NCI-H774 (cell line): ENCODE measurements around the gene CDKN1A.
"Not testable (repeated sequence)": the region's sequence is repeated elsewhere in the genome, so short reads cannot be mapped to it uniquely, and the experiment has no call there.

ENCODE experiments used
- DNase-seq: peaks from one replicate; lab custom pipeline; 2025; lab: John Stamatoyannopoulos, UW

Gene CDKN1A

DNA sequence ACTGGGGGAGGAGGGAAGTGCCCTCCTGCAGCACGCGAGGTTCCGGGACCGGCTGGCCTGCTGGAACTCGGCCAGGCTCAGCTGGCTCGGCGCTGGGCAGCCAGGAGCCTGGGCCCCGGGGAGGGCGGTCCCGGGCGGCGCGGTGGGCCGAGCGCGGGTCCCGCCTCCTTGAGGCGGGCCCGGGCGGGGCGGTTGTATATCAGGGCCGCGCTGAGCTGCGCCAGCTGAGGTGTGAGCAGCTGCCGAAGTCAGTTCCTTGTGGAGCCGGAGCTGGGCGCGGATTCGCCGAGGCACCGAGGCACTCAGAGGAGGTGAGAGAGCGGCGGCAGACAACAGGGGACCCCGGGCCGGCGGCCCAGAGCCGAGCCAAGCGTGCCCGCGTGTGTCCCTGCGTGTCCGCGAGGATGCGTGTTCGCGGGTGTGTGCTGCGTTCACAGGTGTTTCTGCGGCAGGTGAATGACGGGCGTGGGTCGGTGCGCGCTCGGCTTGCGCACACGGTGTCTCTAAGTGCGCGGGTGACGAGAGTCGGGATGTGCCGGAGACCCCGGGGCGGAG is at the start of gene CDKN1A:
Gene CDKN1A (plus strand): TSS at position 227 of the 555 bp plus-strand sequence. CDS start 5,388 bp downstream, outside the sequence.
- peak; percentile 94 for DNase-seq

DNA sequence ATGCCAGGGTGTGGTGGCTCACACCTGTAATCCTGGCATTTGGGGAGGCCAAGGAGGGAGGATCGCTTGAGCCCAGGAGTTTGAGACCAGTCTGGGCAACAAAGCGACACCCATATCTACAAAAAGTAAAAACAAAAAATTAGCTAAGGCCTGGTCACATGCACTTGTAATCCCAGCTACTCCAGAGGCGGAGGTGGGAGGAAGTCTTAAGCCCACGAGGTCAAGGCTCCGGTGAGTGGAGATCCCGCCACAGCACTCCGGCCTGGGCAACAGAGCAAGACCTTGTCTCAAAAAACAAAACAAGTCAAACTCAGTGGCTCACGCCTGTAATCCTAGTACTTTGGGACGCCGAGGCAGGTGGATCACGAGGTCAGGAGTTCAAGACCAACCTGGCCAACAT is 48.7 kb upstream of the CDKN1A start:
- no peak for DNase-seq

DNA sequence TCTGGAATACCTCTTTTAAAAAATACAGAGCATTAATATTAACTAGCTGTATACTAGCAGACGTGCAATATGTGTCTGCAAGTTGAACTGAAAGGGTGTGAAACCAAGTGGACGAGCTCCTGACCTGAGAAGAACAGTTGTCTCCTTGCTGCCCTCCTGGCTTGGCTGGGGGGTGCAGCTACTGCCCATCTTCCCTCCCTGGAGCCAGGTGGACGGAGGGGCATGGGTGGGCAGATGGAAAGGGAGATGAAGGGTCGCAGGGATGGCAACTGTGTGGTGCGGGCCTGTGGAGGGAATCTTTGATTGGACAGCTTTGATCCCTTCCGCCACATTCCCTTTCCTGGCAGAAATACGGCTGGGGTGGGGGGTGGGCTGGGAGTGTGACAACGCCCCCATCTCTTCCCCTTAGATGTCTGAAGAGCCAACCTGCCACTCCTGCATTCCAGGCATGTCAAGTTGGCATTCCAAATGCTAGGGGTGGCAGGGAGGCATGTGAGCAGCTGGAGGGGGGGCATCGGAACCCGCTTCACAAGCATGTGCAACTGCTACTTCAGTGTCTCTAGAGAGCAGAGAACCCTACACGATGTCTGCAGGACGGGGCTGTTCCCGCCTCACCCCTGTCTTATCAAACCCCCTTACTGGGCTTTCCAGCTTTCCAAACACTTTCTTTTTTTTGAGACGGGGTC is 47.0 kb upstream of the CDKN1A start:
- DNase-seq, result no peak

DNA sequence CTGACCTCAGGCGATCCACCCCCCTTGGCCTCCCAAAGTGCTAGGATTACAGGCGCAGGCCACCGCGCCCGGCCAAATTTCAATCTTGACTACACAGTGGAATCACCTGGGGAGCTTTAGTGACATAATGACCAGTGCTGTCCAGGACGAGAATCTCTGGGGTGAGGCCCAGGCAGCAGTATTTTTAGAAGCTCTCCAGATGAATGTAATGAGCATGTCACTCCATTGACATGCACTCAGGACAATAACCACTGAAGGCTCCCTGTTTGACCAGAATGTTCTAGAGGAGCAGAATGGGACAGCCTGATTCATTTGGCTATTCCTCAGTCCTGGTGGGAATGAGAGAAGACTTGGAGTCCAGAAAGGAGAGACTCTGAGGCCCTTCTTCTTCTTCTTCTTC is 45.1 kb upstream of the CDKN1A start:
- no peak for DNase-seq

DNA sequence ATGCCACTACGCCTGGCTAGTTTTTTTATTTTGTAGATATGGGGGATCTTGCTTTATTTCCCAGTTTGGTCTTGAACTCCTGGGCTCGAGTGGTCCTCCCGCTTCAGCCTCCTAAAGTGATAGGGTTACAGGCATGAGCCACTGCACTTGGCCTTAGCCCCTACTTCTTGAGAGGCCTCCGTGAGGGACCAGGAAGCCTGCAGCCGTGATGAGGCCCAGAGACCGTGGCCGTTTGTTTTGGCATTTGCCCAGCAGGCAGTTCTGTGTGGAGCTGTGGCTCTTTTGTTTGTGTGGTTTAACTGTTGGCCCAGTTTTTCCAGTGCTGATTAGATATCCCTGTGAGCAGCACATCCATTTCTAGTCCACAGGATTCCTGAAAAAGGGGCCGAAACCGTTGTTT is 44.6 kb upstream of the CDKN1A start:
- DNase-seq, result peak; percentile 43

DNA sequence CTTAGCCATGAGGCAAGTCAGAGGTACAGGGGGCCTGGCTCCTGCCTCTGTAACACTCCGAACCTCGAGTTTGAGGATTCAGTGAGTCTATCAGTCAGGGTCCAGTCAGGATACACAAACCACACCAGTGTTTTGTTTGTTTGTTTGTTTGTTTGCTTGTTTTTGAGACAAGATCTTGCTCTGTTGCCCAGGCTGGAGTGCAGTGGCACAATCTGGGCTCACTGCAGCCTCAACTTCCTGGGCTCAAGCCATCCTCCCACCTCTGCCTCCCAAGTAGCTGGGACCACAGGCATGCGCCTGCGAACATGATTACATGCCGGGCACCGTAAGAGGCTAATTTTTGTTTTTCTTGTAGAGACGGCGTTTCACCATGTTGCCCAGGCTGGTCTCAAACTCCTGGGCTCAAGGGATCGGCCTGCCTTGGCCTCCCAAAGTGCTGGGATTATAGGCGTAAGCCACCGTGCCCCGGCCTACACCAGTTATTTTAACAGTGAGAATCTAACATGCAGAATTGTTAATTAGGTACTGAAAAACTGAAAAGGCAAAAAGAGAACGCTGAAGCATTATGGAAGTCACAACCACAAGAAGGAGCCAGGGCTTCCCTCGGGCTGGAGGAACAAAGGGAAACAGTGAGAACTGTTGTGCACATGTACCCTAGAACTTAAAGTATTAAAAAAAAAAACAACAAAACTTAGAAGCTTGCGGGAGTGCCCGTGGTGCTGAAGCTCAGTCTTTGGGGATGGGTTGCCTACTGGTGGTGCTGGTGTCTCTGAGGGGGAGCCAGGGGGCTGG is 44.0 kb upstream of the CDKN1A start:
- DNase-seq, result no peak

DNA sequence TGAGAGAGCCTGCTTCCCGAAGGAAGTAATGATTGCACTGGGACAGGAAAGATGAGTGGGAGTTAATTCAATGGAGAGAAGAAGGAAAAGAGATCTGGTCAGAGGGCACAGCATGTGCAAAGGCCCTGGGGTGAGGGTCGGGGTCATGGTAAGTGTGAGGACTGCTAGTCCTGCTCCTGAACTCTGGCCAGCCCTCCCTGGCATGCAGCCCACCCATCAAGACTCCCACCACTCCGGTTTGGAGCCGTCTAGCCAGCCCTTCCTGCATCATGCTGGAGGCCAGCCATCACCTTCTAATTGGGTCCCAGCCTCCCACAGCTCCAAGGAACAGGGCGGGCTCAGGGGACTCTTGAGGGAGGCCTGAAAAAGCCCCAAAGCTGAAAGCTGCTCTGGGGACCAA is 42.2 kb upstream of the CDKN1A start:
- DNase-seq, result no peak

DNA sequence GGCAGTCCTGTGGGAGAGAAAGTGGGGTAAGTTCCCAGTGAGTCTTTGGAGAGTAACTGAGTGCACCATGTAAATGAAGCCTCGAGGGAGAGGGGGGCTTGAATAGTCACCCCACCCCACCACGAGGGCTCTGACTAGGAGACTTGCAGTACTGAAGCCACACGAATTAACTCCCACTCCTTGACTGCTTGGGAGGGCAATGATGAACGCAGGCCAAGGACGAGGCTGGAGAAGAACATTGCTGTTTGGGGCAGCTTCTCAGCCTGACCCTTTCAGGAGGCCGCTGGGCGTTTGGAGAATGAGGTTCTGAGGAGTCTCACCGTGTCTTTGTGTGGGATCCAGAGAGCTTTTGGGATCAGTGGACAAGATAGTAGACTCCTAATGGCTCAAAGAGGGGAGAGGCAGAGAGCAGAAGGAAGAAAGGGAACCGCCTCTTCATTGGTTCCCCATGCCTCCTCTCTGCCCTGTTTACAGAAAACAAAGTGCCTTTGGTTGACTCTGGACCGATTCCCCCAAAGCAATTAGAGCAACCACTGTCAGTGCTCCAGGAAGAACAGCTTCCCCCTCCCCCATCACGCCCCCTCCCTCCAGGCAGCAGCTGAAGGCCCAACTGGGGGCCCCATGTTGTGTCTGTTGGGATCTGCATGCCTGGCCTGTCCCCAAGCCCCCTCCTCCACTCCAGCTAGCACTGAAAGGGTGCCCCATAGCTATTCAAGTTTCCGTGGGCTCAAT is 41.7 kb upstream of the CDKN1A start:
- no peak for DNase-seq

DNA sequence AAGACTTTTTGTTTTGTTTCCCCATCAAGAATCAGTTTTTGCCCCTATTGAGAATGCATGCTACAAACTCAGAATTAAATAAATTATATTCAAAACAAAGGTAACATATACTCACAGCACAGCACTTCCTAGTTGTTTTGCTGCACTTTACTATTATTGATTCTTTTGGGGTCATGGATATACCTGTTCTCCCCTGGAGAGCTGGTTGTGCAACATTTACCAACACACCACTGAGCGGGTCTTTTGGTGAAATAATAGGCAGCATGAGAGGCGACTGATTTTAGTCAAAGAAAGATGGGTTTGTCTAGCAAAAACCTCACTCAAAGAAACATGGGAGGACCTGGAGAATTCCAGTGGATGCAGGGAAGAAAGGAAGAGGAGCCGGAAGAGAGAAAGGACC is 39.9 kb upstream of the CDKN1A start:
- no peak for DNase-seq

DNA sequence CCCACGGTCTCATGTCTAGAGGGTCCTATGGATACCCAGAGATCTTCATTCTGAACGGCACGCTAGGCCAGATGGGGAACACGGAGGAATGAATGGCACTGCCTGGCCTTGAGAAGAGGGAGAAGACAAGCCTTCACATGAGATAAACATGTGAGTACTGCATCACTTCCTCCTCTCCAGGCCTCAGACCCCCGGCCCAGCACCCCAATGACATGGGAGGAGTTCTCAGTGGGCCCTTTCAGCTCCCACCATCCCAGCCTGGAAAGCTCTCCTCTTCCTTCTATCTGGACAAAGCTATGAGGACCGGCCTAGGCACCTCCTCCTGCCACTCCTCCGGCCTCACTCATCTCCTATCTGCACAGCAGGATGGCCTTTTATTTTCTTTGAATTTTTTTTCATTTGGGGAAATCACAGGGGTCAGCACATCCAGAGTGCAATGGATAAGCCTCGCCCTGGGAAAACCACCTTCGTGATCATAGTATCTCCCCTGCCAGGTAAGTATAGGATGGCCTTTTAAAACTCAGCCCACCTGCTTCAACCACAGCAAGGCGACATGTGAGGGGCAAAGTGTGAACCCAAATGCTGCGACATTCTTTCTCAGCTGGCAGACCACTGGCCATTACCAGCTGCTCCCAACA is 39.2 kb upstream of the CDKN1A start:
- no peak for DNase-seq

DNA sequence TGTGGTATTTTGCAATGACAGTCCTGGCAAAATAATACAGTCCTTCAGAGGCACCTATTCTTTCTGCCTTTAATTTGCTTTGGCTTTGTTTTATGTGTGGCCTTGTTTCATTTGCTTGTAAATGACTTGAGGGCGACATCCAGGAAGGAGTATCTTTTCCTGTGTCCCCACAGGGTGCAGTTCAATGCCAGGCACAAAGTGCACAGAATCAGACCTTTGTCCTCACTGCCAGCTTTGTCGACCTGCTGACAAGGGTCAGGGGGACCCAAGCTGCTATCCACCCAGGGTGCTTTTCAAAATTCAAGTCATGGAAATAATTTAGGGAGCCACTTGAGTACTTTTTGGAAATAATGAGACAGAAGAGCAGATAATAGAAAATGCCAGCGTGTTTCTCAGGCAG is 37.0 kb upstream of the CDKN1A start:
- DNase-seq, result no peak

DNA sequence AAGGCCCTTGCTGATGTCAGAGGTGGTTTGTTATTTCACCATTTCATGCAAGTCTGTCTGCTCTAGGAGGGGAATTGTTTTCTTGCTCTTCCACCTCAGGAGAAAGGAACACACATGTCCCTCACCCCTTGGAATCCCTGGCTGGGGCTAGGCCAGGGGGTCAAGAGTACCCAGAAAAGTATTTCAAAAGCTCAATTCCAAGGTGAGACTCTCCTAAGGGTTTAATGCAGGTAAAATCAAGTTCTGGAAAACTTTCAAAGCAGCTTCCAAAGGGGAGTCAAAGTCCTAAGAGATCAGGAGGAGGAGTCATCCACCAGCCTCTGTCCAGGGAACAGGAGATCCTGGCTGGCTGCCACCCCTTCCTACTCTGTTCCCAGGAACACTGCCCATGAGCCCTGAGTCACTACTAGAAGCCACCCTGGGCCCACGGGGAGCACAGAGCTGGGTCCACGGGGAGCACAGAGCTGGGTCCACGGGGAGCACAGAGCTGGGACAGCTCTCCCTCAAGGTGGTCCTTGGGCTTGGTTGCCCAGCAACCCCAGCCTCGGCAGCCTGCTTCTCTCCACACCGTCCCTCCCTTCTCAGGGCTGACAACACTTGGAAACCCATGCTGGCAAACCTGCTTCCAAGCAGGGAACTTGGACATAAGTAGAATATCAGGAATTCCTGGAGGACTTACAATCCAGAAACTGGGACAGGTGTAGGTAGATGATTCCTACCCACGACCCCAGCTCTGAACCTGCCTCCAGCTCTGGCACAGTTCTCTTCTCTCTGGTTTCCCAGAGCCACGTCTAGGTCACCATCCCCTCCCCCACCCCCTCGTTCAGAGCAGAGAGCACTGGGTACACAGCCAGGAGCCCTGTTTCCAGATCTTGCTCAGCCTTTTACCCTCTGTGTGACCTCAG is 35.3 kb upstream of the CDKN1A start:
- DNase-seq, result no peak

DNA sequence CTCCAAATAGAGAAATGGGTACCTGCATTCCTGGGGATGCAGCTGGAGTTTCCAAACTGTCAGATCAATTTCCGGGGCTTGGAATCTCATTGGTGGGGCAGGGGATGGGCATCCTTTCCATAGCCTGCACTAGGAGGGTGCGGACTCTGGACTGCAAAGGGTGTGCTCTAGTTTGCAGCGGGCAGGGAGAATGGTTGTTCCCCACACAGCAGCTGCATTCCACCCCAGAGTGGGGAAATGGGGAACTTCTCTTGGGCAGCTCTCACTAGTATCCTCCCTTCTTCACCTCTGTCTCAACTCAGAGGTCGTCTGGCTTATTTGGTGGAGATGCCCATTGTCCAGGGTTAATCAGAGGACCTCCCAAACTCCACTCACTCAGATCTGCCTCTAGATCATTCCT is 34.5 kb upstream of the CDKN1A start:
- DNase-seq, result no peak

DNA sequence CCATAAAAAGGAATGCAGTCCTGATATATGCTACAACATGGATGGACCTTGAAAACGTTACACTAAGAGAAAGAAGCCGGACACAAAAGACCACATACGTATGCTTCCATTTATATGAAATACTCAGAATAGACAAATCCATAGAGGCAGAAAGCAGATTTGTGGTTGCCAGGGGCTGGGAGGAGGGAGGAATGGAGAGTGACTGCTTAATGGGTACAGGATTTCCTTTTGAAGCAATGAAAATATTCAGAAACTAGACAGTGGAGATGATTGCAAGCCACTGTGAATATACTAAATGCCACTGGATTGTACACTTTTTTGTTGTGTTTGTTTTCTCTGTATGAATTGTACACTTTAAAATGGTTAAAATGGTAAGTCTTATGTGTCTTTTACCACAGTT is 29.4 kb upstream of the CDKN1A start:
- no peak for DNase-seq

DNA sequence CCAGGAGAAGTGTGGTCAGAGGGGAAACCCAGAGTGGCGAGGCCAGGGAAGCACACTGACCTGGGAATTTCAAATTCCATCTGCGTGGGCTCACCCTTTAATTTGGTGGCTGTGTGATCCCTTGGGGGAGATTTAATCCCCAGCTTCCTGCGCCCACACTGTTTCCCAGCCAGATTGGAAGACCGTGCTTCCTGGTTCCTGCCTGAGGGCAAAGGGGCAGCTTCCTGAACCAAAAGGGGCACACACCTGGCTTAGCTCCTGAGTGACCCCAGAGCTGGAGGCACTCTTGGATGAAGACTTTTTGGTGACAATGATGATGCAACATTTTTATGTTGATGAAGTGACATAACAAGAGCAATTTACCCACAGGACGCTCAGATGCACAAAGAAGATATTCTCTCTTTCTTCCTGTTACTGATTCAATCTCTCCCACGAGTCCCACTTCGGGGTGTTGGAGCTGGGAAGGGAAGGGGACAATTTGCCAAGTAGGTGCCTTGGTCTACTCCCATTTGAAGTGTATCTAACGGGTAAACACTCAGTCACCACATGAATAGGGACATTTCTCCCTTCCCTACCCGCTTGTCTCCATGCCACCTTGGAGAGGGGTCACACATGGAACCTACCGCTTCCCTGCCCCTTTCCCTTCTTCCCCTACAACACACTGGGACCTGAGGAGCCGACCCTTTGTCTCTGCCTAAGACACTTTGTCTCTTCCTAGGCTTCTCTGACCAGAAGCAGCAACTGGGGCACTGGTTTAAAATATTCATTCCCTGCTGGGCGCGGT is 28.6 kb upstream of the CDKN1A start:
- no peak for DNase-seq

DNA sequence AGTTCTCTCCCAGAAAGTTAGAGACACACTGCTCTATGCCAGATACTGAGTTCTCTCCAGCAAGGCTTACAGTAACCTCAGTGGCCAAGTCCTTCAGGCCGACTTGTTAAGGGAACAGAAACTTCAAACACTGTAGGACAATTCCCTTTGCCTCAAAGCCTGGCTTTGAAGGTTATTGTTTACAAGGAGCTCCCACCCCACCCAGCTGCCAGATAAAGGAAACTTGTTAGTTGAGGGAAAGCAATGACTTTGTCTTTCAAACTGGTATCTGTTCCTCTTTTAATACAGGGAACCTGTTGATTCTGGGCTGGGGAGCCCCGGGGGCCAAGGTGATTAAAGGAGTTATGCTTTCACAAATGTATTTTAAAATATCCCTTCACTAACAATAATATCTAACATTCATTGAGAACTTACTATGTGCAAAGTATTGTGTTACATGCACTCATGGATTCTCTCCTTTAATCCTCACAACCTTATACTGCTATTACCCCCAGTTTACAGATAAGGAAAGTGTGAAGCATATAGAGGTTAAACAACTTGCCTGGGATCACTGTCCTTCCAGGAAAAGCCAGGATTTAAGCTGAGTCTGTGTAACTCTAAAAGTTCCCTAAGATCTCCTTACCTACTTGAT is 27.6 kb upstream of the CDKN1A start:
- no peak for DNase-seq

DNA sequence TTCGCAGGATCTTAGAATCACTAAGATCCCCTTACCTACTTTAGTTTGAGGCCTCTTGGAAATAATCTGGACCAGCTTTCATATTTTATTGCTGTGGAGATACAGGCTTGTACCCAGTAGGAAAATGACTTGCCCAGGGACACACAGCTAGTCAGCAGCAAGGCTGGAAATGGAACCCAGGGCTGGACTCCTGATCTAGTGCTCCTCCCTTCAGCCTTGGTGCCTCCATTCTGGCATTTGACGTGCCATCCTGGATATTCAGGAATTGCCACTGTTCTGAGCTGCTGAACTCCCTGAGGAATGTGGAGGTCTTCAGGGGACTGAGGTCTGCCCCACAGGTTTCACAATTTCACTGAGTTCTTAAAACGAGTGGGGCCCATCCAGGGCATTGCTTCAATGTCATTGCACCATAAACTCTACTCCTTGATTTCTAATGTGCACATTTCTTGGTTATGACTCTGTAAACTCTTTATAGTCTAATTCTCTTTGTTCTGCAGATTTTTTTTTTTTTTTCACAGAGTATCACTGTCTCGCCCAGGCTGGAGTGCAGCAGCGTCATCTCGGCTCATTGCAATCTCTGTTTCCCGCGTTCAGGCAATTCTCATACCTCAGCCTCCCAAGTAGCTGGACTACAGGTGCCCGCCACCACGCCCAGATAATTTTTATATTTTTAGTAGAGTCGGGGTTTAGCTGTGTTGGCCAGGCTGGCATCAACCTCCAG is 26.7 kb upstream of the CDKN1A start:
- DNase-seq, result no peak

DNA sequence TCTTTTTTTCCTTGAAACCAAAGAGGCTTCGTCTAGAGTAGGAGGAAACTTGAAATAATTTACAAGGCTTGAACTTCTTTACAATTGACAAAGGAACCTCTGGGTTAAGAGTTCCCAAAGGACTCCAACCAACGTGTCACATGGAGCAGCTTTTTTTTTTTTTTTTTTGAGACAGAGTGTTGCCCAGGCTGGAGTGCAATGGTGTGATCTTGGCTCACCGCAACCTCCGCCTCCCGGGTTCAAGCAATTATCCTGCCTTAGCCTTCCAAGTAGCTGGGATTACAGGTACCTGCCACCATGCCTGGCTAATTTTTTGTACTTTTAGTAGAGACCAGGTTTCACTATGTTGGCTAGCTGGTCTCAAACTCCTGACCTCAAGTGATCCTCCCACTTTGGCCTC is 24.0 kb upstream of the CDKN1A start:
- DNase-seq, result not testable (repeated sequence)

DNA sequence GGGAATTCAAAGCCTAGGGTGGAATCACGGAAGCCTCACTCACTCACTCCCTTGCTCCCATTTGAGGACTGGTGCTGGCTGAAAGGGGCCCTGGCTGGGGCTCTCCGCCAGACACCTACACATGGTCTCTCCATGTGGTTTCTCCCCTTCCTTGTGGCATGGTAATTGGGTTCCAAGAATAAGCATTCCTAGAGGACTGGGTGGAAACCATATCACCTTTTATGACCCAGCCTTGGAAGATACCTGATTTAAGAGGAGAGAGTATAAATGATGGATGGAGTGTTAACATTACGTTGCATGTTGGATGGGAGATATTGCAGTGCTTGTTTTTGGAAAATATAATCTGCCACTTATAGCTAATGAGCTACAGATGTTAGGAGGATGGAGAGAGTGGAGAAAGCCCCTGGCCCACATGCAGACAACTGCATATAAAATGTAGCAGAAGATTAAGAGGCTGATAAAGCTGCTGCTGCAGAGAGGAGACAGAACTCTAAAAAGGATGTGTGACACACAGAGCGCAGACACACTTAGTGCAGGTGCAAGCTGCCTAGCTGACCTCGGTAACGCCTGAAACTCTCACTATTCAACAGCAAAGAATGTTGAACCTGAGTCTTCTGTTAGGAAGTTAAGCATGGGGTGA is 23.3 kb upstream of the CDKN1A start:
- no peak for DNase-seq
